Measurements from ENCODE around the gene DNAJA3.

- TF ChIP-seq ZFP3 (CRISPR knock-in tag; IDR thresholded peaks at IDR 0.05) (no peak), ZFP30 (CRISPR knock-in tag; IDR thresholded peaks at IDR 0.05) (no peak), ZNF70 (CRISPR knock-in tag; IDR thresholded peaks at IDR 0.05) (no peak), BACH2 (CRISPR knock-in tag; IDR thresholded peaks at IDR 0.05; ENCODE audit: borderline replicate concordance) (no peak), CREB5 (CRISPR knock-in tag; IDR thresholded peaks at IDR 0.05; ENCODE audit: low read depth) (no peak), ESRRG (CRISPR knock-in tag; IDR thresholded peaks at IDR 0.05) (no peak), ZC3H10 (CRISPR knock-in tag; IDR thresholded peaks at IDR 0.05) (no peak), CSDC2 (CRISPR knock-in tag; IDR thresholded peaks at IDR 0.05) (no peak), CSRNP3 (CRISPR knock-in tag; IDR thresholded peaks at IDR 0.05) (no peak), GLIS3 (CRISPR knock-in tag; IDR thresholded peaks at IDR 0.05) (no peak), RARB (CRISPR knock-in tag; IDR thresholded peaks at IDR 0.05) (no peak)
Observed at GRCh38 chr16:4501071-4501478, 75.4 kb downstream of the DNAJA3 start.
